HG02678 (cell line): ENCODE data around the gene EIF2AK3.
A peak's percentile ranks its signal among the peaks of the same experiment; 100 is the strongest.
"Not testable (repeated sequence)": the region's sequence is repeated elsewhere in the genome, so short reads cannot be mapped to it uniquely, and the experiment has no call there.

Experiments used
- ATAC-seq: cut with Tn5 transposase; IDR thresholded peaks from one replicate; pipeline ENCODE4 v1.9.1; 2021; ENCODE audit warnings: mild to moderate bottlenecking, moderate library complexity; ENCODE audit not compliant: unreplicated experiment

Gene EIF2AK3

DNA sequence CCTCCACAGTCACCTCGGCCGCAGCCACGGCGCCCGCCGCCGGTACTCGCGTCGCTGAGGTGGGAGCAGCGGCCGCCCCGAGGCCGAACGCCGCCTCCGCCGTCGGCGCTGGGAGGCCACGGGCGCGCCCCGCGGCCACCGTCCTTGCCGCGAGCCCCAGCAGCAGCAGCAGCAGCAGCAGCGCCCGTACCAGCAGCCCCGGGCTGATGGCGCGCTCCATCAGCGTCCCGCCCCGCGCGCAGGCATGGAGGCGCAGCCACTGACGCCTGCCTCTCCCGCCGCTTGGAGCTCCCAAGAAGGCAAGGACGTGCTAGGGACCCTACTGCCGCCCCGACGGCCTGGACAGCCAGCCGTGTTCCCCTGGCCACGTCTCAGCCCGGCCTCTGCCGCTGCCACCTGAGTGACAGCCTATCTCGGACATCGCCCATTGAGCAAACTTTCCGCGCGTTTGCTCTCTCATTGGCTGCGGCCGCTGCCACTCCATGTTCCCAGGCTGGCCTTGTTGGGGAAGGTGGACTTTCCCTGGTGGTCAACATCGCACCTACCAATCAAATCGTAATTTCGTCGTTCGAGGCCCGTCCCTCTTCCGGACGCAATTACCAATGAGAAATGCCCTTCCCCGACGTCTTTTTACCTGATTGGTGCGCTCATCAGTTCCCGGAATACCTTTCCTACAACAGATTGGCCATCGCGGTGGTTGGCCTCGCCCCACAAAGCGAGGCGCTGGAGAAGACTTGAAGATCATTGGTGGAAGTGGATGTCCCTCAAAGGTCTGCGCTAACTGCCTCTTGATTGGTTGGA, at the start of gene EIF2AK3:
Gene EIF2AK3 (minus strand): TSS at position 410 of the 801 bp plus-strand sequence. CDS start 190 bp downstream, at position 220.
- ATAC-seq = peak; percentile 88

DNA sequence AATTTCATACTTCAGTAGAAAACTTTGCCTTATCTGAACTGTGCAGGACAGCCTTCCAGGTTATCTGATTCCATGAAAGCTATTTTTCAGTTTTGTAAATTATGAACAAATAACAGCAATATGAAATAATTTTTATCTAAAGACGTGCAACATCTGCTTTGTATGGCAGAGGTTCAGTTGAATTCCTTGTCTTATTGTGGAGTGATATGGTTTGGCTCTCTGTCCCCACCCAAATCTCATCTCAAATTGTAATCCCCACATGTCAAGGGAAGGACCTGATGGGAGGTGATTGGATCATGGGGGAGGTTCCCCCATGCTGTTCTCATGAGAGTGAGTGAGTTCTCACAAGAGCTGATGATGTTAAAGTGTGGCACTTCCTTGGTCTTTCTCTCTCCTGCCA, 46.1 kb upstream of the EIF2AK3 start:
- ATAC-seq = no peak

DNA sequence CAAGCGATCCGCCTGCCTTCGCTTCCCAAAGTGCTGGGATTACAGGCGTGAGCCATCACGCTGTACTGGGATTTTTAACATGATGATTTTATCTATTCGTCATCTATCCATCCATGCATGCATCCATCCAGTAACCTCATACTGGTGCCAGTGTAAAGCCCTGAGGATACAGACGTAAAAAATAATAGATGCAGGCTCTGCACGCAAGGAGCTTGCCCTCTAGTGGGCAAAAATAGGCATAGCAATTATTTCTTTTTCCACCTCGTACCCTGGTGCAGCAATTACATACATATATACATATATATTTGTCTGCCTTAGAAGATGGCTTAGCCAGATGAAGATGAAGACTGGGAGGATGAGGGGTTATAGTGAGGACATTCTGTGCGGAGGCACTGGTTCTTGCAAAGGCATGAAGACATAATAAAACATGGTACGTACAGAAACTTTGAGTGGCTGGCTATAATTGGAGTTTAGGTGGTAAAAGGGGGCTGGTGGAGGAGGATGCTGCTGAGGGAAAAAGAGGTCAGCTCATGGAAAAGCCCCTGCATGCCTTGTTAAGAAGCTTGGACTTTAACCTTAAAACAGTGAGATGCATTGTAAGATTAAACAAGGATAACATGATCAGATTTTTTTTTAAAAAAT, 44.6 kb upstream of the EIF2AK3 start:
- peak; percentile 67 for ATAC-seq

DNA sequence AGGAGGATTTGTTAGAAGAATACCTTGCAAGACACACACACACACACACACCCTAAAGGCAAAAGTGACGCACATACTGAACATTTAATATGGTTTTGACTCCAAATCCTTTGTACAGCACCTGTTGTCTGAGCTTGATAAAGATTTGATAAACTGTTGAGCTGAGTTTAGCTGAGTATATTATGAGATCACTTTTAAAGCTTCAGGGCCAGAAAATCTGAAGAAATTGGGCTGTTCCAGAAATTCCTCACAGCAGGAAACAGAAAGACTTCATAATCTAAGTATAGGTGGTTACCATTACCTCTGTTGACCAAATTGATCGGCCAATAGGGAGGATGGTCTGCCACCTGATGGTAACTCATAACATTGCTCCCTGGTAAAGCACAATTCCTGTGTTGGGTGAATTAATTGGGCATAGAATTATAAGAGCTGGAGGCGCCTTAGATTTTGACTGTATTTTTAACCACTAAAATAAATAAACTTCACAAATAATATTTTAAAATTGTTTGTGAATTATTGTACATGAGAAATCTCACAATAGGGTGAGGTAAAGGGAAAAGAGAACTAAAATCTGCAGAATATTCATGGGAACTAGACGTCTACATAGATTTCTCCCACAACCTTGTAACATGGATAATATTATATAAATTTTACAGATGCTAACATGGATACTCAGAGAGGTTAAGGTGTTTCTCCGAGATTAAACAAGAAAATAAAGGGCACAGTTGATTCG, 42.4 kb upstream of the EIF2AK3 start:
- peak; percentile 80 for ATAC-seq

DNA sequence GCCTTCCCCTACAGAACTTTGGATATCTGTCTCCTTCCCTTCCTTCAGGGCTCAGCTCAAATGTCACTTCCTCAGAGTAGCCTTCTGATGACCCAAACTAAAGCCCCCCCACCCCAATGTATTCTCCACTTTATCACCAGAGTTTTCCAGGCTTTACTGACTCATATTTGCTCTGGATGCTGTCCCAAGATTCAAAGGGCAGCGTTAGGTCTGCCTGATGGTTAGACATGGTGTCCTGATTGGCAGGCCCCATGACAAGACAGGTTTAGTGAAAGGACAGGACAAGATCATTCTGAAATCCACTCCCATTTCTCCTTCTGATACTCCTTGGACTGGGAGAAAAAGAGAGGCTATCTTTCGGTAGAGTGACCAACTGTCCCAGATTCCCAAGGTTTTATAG, 41.6 kb upstream of the EIF2AK3 start:
- ATAC-seq = no peak

DNA sequence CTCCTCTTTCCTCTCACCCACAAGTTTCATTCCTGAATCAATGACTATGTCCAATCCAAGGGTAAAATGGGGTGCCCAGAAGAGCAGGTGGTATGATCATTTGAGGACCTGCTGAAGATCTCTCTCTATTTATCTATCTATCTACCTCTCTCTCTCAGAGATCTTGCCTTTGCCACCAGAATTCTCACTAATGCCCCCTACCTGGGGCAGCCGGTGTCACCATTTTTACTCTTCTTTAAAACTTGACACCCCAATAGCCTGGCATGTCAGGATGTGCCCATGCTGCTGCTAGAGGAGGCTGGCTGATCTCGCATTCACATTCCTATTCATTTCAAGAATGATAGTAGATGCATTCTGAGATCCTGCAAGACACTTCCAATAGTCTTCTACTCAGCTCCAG, 40.0 kb upstream of the EIF2AK3 start:
- no peak for ATAC-seq

DNA sequence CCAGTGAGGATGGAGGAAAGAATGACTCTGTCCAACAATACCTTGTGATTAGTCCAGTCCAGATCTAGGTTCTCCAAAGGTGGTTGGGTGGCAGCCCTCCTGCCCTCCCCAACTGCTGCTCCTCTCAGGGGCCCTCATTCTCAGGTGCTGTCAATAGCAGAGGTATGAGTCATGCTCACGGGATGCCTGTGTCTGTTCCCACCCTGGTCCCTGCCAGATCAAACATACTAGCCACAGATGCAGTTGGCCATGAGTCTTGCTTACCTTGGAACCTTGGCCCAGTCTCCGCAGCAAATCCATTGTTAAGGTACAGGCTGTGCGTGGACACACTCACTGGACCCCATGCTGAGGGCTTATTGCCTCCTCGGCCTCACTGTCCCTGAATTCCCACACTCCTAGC, 39.3 kb upstream of the EIF2AK3 start:
- ATAC-seq = no peak

DNA sequence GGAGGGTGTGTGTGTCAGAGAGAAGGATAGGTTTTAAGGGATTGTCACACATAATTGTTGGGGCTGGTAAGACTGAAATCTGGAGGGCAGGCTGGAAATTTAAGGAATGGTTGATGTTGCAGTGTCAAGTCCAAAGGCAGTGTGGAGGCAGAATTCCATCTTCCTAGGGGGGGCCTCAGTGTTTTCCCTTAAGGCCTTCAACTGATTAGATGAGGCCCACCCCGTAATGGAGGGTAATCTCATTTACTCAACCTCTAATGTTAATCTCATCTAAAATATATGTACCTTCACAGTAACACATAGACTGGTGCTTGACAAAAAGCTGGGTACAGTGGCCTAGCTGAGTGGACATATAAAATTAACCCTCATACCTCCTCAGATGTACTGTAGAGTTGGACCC, 33.4 kb upstream of the EIF2AK3 start:
- no peak for ATAC-seq

DNA sequence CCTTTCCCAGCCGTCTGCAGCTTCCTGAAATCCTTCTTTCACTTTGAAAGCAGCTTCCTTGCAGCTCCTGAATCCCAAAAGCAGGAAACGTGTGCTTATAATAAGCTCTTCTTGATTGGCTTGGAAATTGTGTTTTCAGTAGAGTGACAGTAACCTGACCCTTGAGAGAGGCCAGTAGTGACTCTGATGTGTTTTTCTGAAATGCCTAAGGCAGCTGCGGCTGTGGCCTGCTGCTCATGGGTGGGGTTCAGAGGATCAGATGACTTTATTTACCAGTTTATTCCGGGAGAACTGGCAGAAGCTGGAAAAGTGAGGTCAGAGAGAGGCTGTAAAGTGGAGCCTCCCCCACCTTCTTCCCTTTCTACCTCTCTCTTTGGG, 32.3 kb upstream of the EIF2AK3 start:
- ATAC-seq = no peak

DNA sequence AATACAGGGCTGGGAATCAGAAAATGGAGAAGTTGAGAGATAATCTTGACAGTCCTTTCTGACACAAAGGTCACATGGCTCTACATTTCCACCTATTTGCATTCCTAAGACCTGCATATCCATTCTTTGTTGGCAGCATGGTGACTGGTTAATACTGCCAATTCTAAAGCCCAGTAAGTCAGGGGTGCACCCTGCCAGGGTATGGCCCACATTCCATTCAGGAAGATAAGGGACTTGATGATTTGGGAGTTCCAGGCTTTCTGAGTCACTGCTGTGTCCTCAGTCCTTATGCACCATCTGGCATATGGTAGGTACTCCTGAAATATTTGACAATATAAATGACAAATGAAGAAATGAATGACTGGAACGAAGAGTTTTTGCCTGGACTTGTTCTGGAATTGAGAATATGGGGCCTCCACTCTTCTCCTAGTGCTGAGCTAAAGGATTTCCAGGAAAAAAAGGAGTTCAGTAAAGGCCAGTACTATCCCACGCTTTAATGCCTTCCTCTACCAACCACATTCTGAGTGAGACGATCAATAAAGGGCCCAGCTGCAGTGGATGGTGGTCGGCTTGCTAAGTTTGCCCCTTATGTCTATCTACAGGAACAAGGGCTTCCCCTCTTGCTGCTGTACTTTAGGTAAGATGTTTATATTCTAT, 31.7 kb upstream of the EIF2AK3 start:
- ATAC-seq = no peak

DNA sequence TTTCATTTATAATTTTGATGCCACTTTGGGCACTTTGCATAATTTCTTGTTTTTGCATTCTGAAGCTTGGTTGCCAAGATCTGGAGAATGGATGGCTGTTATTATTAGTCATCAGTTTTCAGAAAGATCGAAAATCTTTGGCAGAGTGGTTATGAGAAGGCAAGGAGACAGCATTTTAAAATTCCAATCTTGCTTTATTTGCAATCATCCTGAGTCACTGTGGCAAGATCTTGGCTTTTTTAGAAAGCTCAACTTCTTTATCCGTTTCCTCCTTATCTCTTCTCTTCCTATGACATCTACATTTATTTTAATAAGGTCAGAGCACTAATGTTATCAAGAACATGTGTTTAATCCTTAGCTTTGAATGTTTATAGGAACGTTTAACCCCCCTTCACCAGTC, 31.1 kb upstream of the EIF2AK3 start:
- no peak for ATAC-seq

DNA sequence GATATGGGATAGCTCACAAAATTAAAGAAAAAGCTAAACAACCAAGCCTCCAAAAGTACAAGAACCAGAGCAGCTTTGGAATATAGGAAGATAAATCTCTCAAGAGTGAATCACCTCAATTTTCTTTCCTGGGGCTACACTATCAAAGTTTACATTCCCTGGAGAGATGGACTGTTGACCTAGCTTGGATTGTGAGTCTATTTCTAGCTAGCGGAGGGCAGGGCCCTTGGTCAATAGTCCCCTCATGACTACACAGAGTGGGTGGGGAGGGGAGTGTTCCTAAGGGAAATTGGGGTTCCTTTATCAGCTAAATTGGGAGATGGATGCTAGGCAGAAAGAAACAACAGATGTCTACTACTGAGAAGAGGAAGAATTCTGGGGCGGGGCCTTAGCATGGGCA, 29.9 kb upstream of the EIF2AK3 start:
- no peak for ATAC-seq

DNA sequence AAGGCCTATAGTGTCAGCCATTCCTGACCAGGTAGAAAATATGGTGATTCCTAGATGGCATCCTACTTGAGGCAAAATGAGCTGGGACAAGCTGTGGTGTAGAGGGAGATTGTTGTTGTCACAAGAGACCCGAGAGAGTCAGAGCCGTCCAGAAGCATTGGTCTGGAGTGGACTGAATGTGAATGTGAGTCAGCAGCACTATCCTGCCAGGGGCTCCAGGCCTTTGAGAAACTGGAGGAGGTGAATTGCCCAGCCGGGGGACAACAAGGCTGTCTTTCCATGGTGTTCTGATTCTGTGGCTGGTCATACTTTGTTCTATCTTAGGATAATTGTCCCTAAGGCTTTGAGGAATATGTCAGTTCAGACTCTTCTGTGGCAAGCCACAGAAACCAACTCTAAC, 29.4 kb upstream of the EIF2AK3 start:
- no peak for ATAC-seq

DNA sequence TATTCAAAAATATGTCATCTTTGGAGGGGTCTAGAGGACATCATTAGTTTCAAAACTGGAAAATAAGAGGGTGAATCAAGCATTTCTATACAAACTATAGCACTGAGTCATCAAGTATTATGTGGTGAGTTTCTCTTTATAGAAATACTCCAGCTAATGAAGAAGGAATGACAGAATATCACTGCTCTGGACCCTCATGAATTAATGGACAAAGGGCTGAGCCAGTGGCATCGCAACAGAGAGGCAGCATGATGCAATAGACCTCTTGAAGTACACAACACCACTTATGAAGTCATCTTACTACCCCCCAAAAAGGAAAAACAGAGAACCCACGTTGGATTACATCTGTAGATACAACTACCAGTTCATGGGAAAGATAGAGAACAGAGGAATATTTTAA, 27.4 kb upstream of the EIF2AK3 start:
- ATAC-seq = no peak

DNA sequence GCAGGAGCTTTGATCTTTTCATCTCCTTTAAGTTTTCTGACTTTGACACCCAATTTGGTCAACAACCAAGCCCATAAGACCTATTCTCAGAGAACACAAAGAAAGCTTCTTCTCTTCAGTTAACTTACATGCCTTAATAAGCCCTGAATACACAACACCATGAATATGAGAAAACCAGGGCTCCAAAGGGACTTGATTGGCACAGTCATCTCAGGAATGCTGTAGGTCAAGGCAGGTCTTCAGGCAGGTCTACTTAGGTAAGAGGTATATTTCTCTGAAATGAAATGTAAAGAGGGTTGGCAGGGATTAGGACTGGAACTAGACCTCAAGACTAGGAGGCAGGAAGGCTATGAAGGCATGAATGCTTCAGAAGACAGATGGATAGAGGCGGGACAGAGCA, 24.4 kb upstream of the EIF2AK3 start:
- ATAC-seq = no peak

DNA sequence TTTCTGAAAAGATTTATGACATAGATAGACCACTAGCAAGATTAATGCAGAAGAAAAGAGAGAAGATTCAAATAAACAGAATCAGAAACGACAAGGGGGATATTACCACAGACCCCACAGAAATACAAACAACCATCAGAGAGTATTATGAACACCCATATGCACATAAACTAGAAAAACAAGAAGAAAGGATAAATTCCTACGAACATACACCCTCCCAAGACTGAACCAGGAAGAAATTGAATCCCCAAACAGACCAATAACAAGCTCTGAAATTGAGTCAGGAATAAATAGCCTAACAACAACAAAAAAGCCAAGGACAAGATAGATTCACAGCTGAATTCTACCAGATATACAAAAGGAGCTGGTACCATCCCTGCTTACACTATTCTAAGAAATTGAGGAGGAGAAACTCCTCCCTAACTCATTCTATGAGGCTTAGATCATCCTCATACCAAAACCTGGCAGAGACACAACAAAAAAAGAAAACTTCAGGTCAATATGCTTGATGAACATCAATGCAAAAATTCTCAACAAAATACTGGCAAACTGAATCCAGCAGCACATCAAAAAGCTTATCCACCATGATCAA, 18.1 kb upstream of the EIF2AK3 start:
- not testable (repeated sequence) for ATAC-seq

DNA sequence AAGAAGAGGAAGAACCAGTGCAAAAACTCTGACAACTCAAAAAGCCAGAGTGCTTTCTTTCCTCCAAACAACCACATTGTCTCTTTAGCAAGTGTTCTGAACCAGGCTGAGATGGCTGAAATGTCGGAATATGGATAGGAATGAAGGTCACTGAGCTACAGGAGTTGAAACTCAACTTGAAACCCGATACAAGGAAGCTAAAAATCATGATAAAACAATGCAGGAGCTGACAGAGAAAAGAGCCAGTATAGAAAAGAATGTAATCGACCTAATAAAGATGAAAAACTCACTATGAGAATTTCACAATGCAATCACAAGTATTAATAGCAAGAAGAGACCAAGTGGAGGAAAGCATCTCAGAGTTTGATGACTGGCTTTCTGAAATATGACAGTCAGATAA, 15.0 kb upstream of the EIF2AK3 start:
- no peak for ATAC-seq

DNA sequence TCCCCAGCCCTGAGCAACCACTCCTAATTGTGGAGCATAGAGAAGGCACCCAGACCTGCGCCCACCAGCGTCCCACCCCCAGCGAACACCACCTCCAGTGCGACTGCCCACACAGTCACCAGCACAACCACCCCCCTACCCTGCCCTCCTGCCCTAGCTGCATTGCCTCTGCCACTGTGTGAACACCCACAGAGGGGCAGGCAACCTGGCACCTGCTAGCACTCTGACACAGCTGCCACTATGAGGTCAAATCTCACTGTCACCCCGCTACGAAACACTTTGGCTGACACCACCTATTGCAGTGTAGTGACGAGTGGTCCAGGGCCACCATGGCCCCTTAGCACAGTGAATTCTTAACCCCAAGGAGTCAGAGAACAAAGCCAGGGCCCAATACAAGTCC, 14.1 kb upstream of the EIF2AK3 start:
- ATAC-seq = no peak

DNA sequence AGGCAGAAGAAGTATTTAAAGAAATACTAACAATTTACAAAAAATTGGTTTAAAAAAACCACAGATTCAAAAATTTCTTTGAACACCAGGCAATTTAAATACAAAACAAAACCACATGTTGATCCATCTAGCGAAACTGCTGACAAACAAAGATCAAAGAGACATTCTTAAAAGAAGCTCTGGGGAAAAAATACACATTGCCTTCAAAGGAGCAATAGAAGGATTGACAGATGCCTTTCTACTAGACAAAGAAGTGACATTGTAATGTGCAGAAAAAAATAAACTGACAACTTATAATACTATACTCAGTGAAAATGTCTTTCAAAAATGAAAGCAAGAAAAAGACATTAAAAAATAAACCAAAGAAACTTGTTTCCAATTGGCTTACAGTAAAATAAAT, 12.6 kb upstream of the EIF2AK3 start:
- no peak for ATAC-seq

DNA sequence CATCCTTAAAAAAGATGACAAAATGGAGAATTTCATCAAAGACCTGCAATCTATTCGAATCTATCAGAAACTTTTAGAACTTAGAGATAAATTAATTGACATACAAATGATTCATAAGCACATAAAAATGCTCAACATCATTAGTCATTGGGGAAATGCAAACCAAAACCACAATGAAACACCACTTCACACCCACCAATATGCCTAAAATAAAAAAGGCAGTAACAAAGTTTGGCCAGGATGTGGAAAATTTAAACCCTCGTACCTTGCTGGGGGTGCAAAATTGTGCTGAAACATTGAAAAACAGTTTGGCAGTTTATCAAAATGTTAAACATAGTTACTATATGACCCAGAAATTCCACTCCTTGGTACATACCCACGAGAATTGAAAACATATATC, 11.5 kb upstream of the EIF2AK3 start:
- ATAC-seq = no peak

DNA sequence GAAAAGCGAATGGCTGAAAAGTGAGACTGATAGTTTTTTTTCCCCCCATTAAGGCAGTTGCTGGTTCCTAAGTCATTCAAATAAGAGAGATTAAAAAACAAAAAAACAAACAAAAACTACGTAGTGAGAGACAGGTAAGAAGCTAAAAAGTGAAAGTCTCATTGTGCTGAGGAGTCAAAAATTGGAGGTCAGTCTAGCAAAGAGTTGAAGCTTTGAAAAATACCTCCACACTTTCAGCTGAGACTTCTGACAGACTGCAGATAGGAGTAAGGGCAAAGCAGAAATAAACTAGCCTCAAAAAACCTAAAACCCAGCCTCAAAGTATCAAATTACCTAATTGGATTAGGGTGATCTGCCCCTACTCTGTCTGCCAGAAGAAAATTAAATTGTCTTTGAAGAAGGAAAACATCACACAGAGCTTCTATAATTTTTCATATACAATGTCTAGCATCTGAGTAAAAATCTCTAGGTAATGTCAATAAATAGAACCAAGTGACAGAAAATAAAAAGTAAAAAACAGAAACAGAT, 10.9 kb upstream of the EIF2AK3 start:
- ATAC-seq = no peak
